ENCODE data around the gene ATP2C2. TPM values are rescaled to one million over a fixed set of nuclear protein-coding genes. Genes with fewer than 3 reads are reported as not detected.

ATP2C2 gene
- total RNA-seq, 4 donors from 2014 or later = 138 to 3,342 (median 155) TPM

DNA sequence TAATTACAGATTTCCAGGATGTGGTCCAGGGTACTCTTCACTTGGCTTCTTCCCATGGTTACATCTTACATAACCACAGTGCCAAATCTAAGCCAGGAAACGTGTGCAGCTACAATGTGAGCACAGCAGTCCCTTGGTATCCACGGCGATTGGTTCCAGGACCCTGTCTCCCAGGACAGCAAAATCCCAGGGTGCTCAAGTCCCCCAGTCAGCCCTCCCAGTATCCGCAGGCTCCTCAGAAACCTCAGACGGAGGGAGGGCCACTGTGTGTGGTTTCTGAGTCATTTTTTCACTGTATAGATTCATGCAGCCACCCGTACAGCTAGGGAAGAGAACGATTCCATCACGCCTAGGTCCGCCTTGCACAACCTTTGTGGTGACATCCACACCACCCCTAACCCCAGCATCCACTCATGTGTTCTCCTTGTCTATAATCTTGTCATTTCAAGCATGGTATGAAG, 11.1 kb upstream of the ATP2C2 start:
- WGBS, 2 donors (ENCODE audit: low coverage in 1 of 2) = 61% methylated on average over 9 of the region's 9 CpGs; no CpG with 5 or more reads in 1 of the 2 donors
- Histone ChIP-seq H3K4me3 (no peak overlapping the region), H3K27ac (peak overlapping the region in 2 of 4 donors; percentile 36 to 75), H3K9me3 (no peaks in the 10 kb centered on the region), H3K4me1 (peaks cover 5 to 32% (median 18%) of the 10 kb centered on the region in 4 donors), H3K27me3 (no peaks in the 10 kb centered on the region), H3K36me3 (no peaks in the 10 kb centered on the region)
- intact Hi-C loops (cut with DNase I; ENCODE audit: low total_unique reads) = no loop called here
- TF ChIP-seq EP300 (IDR thresholded peaks at IDR 0.05; ENCODE audit: low read depth) (no peak), POLR2AphosphoS5 (IDR thresholded peaks at IDR 0.05) (no peak), POLR2A (IDR thresholded peaks at IDR 0.05) (no peak)
- TF ChIP-seq, protein P1, sequence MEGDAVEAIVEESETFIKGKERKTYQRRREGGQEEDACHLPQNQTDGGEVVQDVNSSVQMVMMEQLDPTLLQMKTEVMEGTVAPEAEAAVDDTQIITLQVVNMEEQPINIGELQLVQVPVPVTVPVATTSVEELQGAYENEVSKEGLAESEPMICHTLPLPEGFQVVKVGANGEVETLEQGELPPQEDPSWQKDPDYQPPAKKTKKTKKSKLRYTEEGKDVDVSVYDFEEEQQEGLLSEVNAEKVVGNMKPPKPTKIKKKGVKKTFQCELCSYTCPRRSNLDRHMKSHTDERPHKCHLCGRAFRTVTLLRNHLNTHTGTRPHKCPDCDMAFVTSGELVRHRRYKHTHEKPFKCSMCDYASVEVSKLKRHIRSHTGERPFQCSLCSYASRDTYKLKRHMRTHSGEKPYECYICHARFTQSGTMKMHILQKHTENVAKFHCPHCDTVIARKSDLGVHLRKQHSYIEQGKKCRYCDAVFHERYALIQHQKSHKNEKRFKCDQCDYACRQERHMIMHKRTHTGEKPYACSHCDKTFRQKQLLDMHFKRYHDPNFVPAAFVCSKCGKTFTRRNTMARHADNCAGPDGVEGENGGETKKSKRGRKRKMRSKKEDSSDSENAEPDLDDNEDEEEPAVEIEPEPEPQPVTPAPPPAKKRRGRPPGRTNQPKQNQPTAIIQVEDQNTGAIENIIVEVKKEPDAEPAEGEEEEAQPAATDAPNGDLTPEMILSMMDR (IDR thresholded peaks at IDR 0.05) = no peak
- DNase-seq = no peak
- in situ Hi-C loops (cut with MboI; ENCODE audit: low pct_ligation_motif_present in 1 of 4, low pct_unique_long_range_greater_than_20kb in 1 of 4, low sequenced_read_pairs in 3 of 4) = no loop called here

DNA sequence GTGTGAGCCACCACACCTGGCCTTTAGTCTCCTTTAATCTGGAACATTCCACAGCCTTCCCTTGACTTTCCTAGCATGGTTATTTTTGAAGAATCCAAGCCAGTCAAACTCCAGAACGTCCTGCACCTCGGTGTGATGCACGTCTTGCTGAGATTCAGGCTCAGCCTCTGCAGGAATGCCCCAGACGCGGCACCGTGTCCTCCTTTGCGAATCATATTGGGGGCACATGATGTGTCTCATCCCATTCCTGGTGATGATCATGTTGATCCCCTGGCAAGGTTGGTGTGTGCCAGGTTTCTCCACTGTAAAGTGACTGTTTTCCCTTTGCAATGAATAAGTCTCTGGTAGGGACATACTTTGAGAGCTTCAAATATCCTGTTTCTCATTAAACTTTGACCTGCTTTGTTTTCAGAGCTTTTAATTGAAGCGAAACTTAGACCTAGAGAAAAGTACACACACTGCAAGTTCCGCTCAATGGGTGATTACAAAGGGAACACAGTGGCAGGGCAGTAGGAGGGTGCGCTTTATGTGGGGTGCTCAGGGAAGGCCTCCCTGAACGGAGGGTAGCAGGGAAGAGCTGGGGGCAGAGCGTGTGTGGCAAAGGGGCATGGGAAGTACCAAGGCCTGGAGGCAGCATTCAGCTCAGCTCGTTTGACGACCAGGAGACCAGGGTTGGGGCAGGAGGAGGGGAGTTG, 9.6 kb upstream of the ATP2C2 start:
- Histone ChIP-seq H3K27ac (peak overlapping the region; percentile 75 to 80 (median 77)), H3K4me3 (no peak overlapping the region), H3K36me3 (no peaks in the 10 kb centered on the region), H3K27me3 (no peaks in the 10 kb centered on the region), H3K9me3 (no peaks in the 10 kb centered on the region), H3K4me1 (peaks cover 5 to 37% (median 25%) of the 10 kb centered on the region in 4 donors)
- DNase-seq = peak; percentile 22
- in situ Hi-C loops (cut with MboI; ENCODE audit: low pct_ligation_motif_present in 1 of 4, low pct_unique_long_range_greater_than_20kb in 1 of 4, low sequenced_read_pairs in 3 of 4) (no loop called here), intact Hi-C loops (cut with DNase I; ENCODE audit: low total_unique reads) (no loop called here)
- WGBS, 2 donors (ENCODE audit: low coverage in 1 of 2) = 62% methylated on average over 14 of the region's 14 CpGs; no CpG with 5 or more reads in 1 of the 2 donors
- TF ChIP-seq, protein P1 (IDR thresholded peaks at IDR 0.05) = no peak
- TF ChIP-seq POLR2AphosphoS5 (IDR thresholded peaks at IDR 0.05) (peak in 2 of 3 donors; percentile 20 to 56), EP300 (IDR thresholded peaks at IDR 0.05; ENCODE audit: low read depth) (no peak), POLR2A (IDR thresholded peaks at IDR 0.05) (peak; percentile 41)

DNA sequence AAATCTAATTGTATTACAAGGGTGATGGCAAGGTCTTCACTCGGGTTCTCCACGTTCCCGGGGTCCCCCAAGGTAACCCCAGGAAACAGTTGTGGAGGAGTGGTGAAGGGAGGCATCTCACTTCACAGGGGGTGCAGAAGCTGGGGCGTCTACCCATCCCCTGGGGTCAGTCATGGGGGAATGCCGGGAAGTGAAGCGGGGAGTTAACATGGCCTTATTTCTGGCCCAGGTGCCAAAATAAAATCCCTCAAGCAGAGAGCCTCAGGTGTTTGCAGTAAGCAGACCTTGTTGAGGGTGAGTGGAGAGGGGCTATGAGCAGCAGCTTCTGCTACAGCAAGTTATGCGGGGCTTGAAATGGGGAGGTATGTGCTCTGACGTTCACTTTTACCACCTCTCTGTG, 9.0 kb upstream of the ATP2C2 start:
- no peaks in the 10 kb centered on the region for H3K27me3 ChIP-seq
- intact Hi-C loops (cut with DNase I; ENCODE audit: low total_unique reads) = no loop called here
- peaks cover 5 to 37% (median 25%) of the 10 kb centered on the region in 4 donors for H3K4me1 ChIP-seq
- no peak for DNase-seq
- WGBS, 2 donors (ENCODE audit: low coverage in 1 of 2) = 0 to 54% methylated on average over 1 to 8 of the region's 8 CpGs
- no peak for TF ChIP-seq POLR2A (IDR thresholded peaks at IDR 0.05)
- no peak for TF ChIP-seq POLR2AphosphoS5 (IDR thresholded peaks at IDR 0.05)
- TF ChIP-seq EP300 (IDR thresholded peaks at IDR 0.05; ENCODE audit: low read depth) = no peak
- TF ChIP-seq, protein P1 (IDR thresholded peaks at IDR 0.05) = no peak
- no peaks in the 10 kb centered on the region for H3K9me3 ChIP-seq
- in situ Hi-C loops (cut with MboI; ENCODE audit: low pct_ligation_motif_present in 1 of 4, low pct_unique_long_range_greater_than_20kb in 1 of 4, low sequenced_read_pairs in 3 of 4) = no loop called here
- H3K27ac ChIP-seq = peak overlapping the region; percentile 75 to 80 (median 77)
- no peak overlapping the region for H3K4me3 ChIP-seq
- no peaks in the 10 kb centered on the region for H3K36me3 ChIP-seq

DNA sequence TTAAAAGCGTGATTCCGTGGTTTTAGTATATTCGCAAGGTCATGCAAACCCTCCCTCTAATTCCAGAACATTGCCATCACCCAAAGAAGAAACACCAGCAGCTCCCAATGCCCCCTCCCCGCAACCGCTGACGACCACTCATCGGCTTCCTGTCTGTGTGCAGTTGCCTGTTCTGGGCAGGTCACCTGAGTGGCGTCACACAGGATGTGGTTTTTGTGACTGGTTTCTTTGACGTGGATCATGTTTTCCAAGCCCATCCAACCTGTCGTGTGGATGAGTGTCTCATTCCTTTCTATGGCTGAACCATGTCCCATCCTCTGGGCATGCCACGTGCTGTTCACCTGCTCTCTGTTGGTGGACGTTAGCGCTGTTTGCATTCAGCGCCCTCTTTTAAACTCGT, 8.2 kb upstream of the ATP2C2 start:
- intact Hi-C loops (cut with DNase I; ENCODE audit: low total_unique reads) (no loop called here), in situ Hi-C loops (cut with MboI; ENCODE audit: low pct_ligation_motif_present in 1 of 4, low pct_unique_long_range_greater_than_20kb in 1 of 4, low sequenced_read_pairs in 3 of 4) (no loop called here)
- no peak for DNase-seq
- 82% methylated on average over 3 to 15 of the region's 15 CpGs for WGBS, 2 donors (ENCODE audit: low coverage in 1 of 2)
- no peaks in the 10 kb centered on the region for H3K36me3 ChIP-seq
- TF ChIP-seq POLR2AphosphoS5 (IDR thresholded peaks at IDR 0.05) (no peak), POLR2A (IDR thresholded peaks at IDR 0.05) (no peak)
- TF ChIP-seq, protein P1 (IDR thresholded peaks at IDR 0.05) = no peak
- H3K4me3 ChIP-seq = no peak overlapping the region
- H3K9me3 ChIP-seq = no peaks in the 10 kb centered on the region
- H3K27me3 ChIP-seq = no peaks in the 10 kb centered on the region
- peaks cover 5 to 37% (median 25%) of the 10 kb centered on the region in 4 donors for H3K4me1 ChIP-seq
- no peak overlapping the region for H3K27ac ChIP-seq
